MM.1S (cell line): Measurements from ENCODE around the gene RAMP3.

Experiments used
- DNase-seq: peaks from one replicate; pipeline ENCODE4 v3.0.0-alpha.2; 2015
- H2AFZ ChIP-seq: fragments of 300-600 bp; sonication (generic); 2 replicates; pipeline ENCODE4 v1.6.0; 2016; ENCODE audit warnings: antibody characterized with exemption, low read length
- H3F3A ChIP-seq: fragments of 300-600 bp; sonication (generic); 2 replicates; pipeline ENCODE4 v1.6.1; 2016; ENCODE audit warnings: mild to moderate bottlenecking, antibody characterized with exemption, low read length, moderate library complexity, mixed read lengths; ENCODE audit not compliant: insufficient read depth
- H3K27ac ChIP-seq: fragments of 300-600 bp; sonication (generic); 2 replicates; pipeline ENCODE4 v1.5.1; 2016; ENCODE audit warnings: mild to moderate bottlenecking, low read length
- H3K27me3 ChIP-seq: fragments of 300-600 bp; sonication (generic); replicated peaks from 2 replicates; pipeline ENCODE4 v1.6.0; 2016; ENCODE audit warnings: low read length; ENCODE audit not compliant: insufficient read depth
- H3K36me3 ChIP-seq: fragments of 300-600 bp; sonication (generic); replicated peaks from 2 replicates; pipeline ENCODE4 v1.6.1; 2016; ENCODE audit warnings: mild to moderate bottlenecking, low read length, mixed read lengths; ENCODE audit not compliant: insufficient read depth
- H3K4me1 ChIP-seq: fragments of 300-600 bp; sonication (generic); 2 replicates; pipeline ENCODE4 v1.6.1; 2016; ENCODE audit warnings: low read length, mixed read lengths
- H3K4me2 ChIP-seq: fragments of 300-600 bp; sonication (generic); 2 replicates; pipeline ENCODE4 v1.6.0; 2016; ENCODE audit warnings: low read depth, low read length
- H3K4me3 ChIP-seq: fragments of 300-600 bp; sonication (generic); 2 replicates; pipeline ENCODE4 v1.5.1; 2016; ENCODE audit warnings: low read length, mixed read lengths
- H3K79me2 ChIP-seq: fragments of 300-600 bp; sonication (generic); 2 replicates; pipeline ENCODE4 v1.6.1; 2016; ENCODE audit warnings: mixed run types, low read length, mixed read lengths
- H3K9ac ChIP-seq: fragments of 300-600 bp; sonication (generic); 2 replicates; pipeline ENCODE4 v1.6.1; 2016; ENCODE audit warnings: low read length, mixed read lengths
- H3K9me2 ChIP-seq: fragments of 300-600 bp; sonication (generic); replicated peaks from 2 replicates; pipeline ENCODE4 v1.6.1; 2016; ENCODE audit warnings: mild to moderate bottlenecking, low read length, mixed read lengths; ENCODE audit not compliant: insufficient read depth
- H3K9me3 ChIP-seq: fragments of 300-600 bp; sonication (generic); replicated peaks from 2 replicates; pipeline ENCODE4 v1.6.1; 2016; ENCODE audit warnings: mild to moderate bottlenecking, low read length, mixed read lengths; ENCODE audit not compliant: insufficient read depth
- H4K20me1 ChIP-seq: fragments of 300-600 bp; sonication (generic); 2 replicates; pipeline ENCODE4 v1.6.1; 2016; ENCODE audit warnings: mild to moderate bottlenecking, low read length, moderate library complexity, mixed read lengths; ENCODE audit not compliant: insufficient read depth
- EZH2 ChIP-seq: fragments of 300-600 bp; sonication (generic); optimal IDR thresholded peaks from 2 replicates; pipeline ENCODE3; 2017; ENCODE audit warnings: low read depth, mild to moderate bottlenecking, antibody characterized with exemption, low read length, mixed read lengths
- EZH2phosphoT487 ChIP-seq: fragments of 300-600 bp; sonication (generic); IDR thresholded peaks from 2 replicates; pipeline ENCODE4 v1.6.1; 2018; ENCODE audit warnings: antibody characterized with exemption, low read length
- TF ChIP-seq, protein P1 (sequence below): fragments of 300-600 bp; sonication (generic); IDR thresholded peaks from 2 replicates; pipeline ENCODE4 v1.5.1; 2016; ENCODE audit warnings: antibody characterized with exemption, low read length, mixed read lengths

The RAMP3 gene

DNA sequence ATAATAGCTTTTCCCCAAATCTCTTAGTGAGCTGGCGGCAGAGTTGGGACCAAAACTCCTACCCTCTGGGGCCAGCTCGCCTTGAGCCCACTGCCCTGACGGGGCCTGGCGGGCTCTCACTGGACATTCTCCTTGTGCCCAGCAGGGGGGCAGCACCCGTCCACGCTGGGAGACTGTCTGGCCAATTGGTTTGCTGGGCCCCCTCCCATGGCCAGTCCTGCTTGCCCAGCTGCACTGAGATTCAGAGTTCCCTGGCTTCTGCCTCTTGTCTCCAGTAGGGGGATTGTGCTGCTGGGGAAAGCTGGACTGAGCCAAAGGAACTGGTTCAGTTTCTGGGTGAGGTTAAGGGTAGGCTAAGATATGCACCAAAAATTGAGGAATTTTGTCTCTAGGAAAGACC, 59.8 kb downstream of the RAMP3 start:
- no peak overlapping the region for H3K27ac ChIP-seq
- H3F3A ChIP-seq: no peaks in the 10 kb centered on the region
- no peak overlapping the region for H3K4me2 ChIP-seq
- H3K79me2 ChIP-seq: no peaks in the 10 kb centered on the region
- H3K9ac ChIP-seq: no peak overlapping the region
- H3K9me2 ChIP-seq: no peaks in the 10 kb centered on the region
- no peak for DNase-seq
- no peak overlapping the region for H3K4me3 ChIP-seq
- no peaks in the 10 kb centered on the region for H4K20me1 ChIP-seq
- H2AFZ ChIP-seq: no peak overlapping the region
- H3K27me3 ChIP-seq: no peaks in the 10 kb centered on the region
- no peaks in the 10 kb centered on the region for H3K36me3 ChIP-seq
- TF ChIP-seq EZH2 (no peak), EZH2phosphoT487 (no peak)
- TF ChIP-seq, protein P1, sequence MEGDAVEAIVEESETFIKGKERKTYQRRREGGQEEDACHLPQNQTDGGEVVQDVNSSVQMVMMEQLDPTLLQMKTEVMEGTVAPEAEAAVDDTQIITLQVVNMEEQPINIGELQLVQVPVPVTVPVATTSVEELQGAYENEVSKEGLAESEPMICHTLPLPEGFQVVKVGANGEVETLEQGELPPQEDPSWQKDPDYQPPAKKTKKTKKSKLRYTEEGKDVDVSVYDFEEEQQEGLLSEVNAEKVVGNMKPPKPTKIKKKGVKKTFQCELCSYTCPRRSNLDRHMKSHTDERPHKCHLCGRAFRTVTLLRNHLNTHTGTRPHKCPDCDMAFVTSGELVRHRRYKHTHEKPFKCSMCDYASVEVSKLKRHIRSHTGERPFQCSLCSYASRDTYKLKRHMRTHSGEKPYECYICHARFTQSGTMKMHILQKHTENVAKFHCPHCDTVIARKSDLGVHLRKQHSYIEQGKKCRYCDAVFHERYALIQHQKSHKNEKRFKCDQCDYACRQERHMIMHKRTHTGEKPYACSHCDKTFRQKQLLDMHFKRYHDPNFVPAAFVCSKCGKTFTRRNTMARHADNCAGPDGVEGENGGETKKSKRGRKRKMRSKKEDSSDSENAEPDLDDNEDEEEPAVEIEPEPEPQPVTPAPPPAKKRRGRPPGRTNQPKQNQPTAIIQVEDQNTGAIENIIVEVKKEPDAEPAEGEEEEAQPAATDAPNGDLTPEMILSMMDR: no peak; the same call in 1 of the 2 replicates
- H3K4me1 ChIP-seq: no peaks in the 10 kb centered on the region
- H3K9me3 ChIP-seq: no peaks in the 10 kb centered on the region

GRCh38 chr7:45219130-45219529, 61.5 kb downstream of the RAMP3 start:
- Histone ChIP-seq H3K27me3 (no peaks in the 10 kb centered on the region), H3K9me3 (no peaks in the 10 kb centered on the region), H3K27ac (no peak overlapping the region), H3K9ac (no peak overlapping the region), H4K20me1 (no peaks in the 10 kb centered on the region), H3K4me2 (no peak overlapping the region), H3K9me2 (no peaks in the 10 kb centered on the region), H3K36me3 (no peaks in the 10 kb centered on the region), H3K79me2 (no peaks in the 10 kb centered on the region), H3K4me1 (no peaks in the 10 kb centered on the region), H3K4me3 (no peak overlapping the region), H2AFZ (no peak overlapping the region), H3F3A (no peaks in the 10 kb centered on the region)
- TF ChIP-seq EZH2: no peak
- TF ChIP-seq EZH2phosphoT487: no peak
- TF ChIP-seq, protein P1: no peak
- no peak for DNase-seq

- no peak overlapping the region for H3K9ac ChIP-seq
- no peak overlapping the region for H3K27ac ChIP-seq
- no peaks in the 10 kb centered on the region for H3K27me3 ChIP-seq
- H3K9me2 ChIP-seq: no peaks in the 10 kb centered on the region
- H3K9me3 ChIP-seq: no peaks in the 10 kb centered on the region
- no peak overlapping the region for H3K4me3 ChIP-seq
- no peaks in the 10 kb centered on the region for H3F3A ChIP-seq
- no peak overlapping the region for H2AFZ ChIP-seq
- H3K4me1 ChIP-seq: no peaks in the 10 kb centered on the region
- H3K4me2 ChIP-seq: no peak overlapping the region
- H3K79me2 ChIP-seq: no peaks in the 10 kb centered on the region
- TF ChIP-seq, protein P1: no peak
- no peak for TF ChIP-seq EZH2
- no peak for TF ChIP-seq EZH2phosphoT487
- DNase-seq: no peak
- no peaks in the 10 kb centered on the region for H3K36me3 ChIP-seq
- no peaks in the 10 kb centered on the region for H4K20me1 ChIP-seq
Observed at GRCh38 chr7:45219801-45220435, 62.3 kb downstream of the RAMP3 start.
